GM23338 (cell line): ENCODE results near the gene PAX5.

Experiments
- CREB1 ChIP-seq: fragments of 250-450 bp; sonication (Bioruptor Pico); IDR thresholded peaks from 2 replicates; pipeline ENCODE4 v1.5.0; 2020; ENCODE audit warnings: low read depth, mild to moderate bottlenecking, moderate library complexity
- EZH2 ChIP-seq: fragments of 200-600 bp; sonication (generic); IDR thresholded peaks from one replicate; pipeline ENCODE4 v1.8.0; 2017; ENCODE audit warnings: antibody characterized with exemption, mild to moderate bottlenecking, low read depth; ENCODE audit not compliant: unreplicated experiment
- EZH2phosphoT487 ChIP-seq: fragments of 200-600 bp; sonication (generic); IDR thresholded peaks from one replicate; pipeline ENCODE4 v1.8.1; 2018; ENCODE audit warnings: antibody characterized with exemption; ENCODE audit not compliant: unreplicated experiment
- JUNB ChIP-seq: IDR thresholded peaks from one replicate; pipeline ENCODE4 v1.6.1; 2016; ENCODE audit warnings: antibody characterized with exemption; ENCODE audit not compliant: unreplicated experiment
- NANOG ChIP-seq: IDR thresholded peaks from 2 replicates; pipeline ENCODE4 v1.6.1; 2016; ENCODE audit warnings: antibody characterized with exemption, borderline replicate concordance
- POLR2AphosphoS5 ChIP-seq: IDR thresholded peaks from 2 replicates; pipeline ENCODE4 v1.6.1; 2016; ENCODE audit warnings: antibody characterized with exemption, low read depth
- STAT1 ChIP-seq: IDR thresholded peaks from one replicate; pipeline ENCODE4 v1.6.1; 2016; ENCODE audit warnings: antibody characterized with exemption; ENCODE audit not compliant: unreplicated experiment
- ZNF114 ChIP-seq: fragments of 250-450 bp; sonication (Bioruptor Pico); IDR thresholded peaks from 2 replicates; pipeline ENCODE4 v1.5.0; 2020; ENCODE audit warnings: mild to moderate bottlenecking, moderate library complexity
- ZNF331 ChIP-seq: fragments of 250-450 bp; sonication (Bioruptor Pico); IDR thresholded peaks from 2 replicates; pipeline ENCODE4 v1.5.0; 2020; ENCODE audit warnings: low read depth, mild to moderate bottlenecking, moderate library complexity
- TF ChIP-seq, protein P1 (sequence below), 2 experiments: fragments of 200-600 bp in 1 of 2; sonication (generic) in 1 of 2; conservative IDR thresholded peaks; 2 replicates each; pipeline versions ENCODE4 v1.5.1 to v1.6.1; 2016 to 2017; ENCODE audit warnings: antibody characterized with exemption in 2 of 2, low read depth in 2 of 2, mild to moderate bottlenecking in 2 of 2, moderate library complexity in 1 of 2
- TF ChIP-seq, protein P2 (sequence below): IDR thresholded peaks from one replicate; pipeline ENCODE4 v1.6.1; 2018; ENCODE audit warnings: antibody characterized with exemption; ENCODE audit not compliant: unreplicated experiment
- TF ChIP-seq, protein P3 (sequence below): IDR thresholded peaks from 2 replicates; pipeline ENCODE4 v1.6.1; 2016; ENCODE audit warnings: antibody characterized with exemption
- TF ChIP-seq, protein P4 (sequence below): fragments of 250-450 bp; sonication (Bioruptor Pico); IDR thresholded peaks from 2 replicates; pipeline ENCODE4 v1.5.0; 2020; ENCODE audit warnings: mild to moderate bottlenecking, moderate library complexity

DNA sequence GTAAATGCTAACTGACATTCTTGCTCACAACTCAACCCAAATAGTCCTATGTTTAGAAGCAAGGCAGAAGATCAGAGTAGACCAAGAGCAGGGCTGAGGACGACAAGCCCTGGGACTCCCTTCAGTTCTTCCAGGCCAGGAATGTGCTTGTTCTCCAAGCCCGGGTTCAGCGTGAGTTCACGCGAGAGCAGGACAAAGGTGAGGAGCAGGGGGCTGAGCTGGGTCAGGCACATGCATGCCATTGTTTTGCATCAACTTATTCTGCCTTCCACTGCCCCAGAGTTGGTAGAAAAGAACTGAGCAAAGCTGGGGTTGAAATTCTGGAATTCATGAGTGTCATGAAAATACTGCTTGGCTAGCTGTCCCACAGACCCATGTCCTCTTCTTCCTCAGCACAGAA, 206.5 kb downstream of the PAX5 start:
- TF ChIP-seq POLR2AphosphoS5 (no peak), JUNB (no peak), EZH2 (no peak), EZH2phosphoT487 (no peak), ZNF114 (CRISPR knock-in tag) (no peak), CREB1 (CRISPR knock-in tag) (no peak), STAT1 (no peak), ZNF331 (CRISPR knock-in tag) (no peak), NANOG (no peak)
- TF ChIP-seq, protein P1, sequence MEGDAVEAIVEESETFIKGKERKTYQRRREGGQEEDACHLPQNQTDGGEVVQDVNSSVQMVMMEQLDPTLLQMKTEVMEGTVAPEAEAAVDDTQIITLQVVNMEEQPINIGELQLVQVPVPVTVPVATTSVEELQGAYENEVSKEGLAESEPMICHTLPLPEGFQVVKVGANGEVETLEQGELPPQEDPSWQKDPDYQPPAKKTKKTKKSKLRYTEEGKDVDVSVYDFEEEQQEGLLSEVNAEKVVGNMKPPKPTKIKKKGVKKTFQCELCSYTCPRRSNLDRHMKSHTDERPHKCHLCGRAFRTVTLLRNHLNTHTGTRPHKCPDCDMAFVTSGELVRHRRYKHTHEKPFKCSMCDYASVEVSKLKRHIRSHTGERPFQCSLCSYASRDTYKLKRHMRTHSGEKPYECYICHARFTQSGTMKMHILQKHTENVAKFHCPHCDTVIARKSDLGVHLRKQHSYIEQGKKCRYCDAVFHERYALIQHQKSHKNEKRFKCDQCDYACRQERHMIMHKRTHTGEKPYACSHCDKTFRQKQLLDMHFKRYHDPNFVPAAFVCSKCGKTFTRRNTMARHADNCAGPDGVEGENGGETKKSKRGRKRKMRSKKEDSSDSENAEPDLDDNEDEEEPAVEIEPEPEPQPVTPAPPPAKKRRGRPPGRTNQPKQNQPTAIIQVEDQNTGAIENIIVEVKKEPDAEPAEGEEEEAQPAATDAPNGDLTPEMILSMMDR (conservative IDR thresholded peaks at IDR 0.05; ENCODE audit: low read depth in 2 of 2): no peak
- TF ChIP-seq, protein P2, sequence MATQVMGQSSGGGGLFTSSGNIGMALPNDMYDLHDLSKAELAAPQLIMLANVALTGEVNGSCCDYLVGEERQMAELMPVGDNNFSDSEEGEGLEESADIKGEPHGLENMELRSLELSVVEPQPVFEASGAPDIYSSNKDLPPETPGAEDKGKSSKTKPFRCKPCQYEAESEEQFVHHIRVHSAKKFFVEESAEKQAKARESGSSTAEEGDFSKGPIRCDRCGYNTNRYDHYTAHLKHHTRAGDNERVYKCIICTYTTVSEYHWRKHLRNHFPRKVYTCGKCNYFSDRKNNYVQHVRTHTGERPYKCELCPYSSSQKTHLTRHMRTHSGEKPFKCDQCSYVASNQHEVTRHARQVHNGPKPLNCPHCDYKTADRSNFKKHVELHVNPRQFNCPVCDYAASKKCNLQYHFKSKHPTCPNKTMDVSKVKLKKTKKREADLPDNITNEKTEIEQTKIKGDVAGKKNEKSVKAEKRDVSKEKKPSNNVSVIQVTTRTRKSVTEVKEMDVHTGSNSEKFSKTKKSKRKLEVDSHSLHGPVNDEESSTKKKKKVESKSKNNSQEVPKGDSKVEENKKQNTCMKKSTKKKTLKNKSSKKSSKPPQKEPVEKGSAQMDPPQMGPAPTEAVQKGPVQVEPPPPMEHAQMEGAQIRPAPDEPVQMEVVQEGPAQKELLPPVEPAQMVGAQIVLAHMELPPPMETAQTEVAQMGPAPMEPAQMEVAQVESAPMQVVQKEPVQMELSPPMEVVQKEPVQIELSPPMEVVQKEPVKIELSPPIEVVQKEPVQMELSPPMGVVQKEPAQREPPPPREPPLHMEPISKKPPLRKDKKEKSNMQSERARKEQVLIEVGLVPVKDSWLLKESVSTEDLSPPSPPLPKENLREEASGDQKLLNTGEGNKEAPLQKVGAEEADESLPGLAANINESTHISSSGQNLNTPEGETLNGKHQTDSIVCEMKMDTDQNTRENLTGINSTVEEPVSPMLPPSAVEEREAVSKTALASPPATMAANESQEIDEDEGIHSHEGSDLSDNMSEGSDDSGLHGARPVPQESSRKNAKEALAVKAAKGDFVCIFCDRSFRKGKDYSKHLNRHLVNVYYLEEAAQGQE: no peak
- TF ChIP-seq, protein P3, sequence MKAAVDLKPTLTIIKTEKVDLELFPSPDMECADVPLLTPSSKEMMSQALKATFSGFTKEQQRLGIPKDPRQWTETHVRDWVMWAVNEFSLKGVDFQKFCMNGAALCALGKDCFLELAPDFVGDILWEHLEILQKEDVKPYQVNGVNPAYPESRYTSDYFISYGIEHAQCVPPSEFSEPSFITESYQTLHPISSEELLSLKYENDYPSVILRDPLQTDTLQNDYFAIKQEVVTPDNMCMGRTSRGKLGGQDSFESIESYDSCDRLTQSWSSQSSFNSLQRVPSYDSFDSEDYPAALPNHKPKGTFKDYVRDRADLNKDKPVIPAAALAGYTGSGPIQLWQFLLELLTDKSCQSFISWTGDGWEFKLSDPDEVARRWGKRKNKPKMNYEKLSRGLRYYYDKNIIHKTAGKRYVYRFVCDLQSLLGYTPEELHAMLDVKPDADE: no peak
- TF ChIP-seq, protein P4, sequence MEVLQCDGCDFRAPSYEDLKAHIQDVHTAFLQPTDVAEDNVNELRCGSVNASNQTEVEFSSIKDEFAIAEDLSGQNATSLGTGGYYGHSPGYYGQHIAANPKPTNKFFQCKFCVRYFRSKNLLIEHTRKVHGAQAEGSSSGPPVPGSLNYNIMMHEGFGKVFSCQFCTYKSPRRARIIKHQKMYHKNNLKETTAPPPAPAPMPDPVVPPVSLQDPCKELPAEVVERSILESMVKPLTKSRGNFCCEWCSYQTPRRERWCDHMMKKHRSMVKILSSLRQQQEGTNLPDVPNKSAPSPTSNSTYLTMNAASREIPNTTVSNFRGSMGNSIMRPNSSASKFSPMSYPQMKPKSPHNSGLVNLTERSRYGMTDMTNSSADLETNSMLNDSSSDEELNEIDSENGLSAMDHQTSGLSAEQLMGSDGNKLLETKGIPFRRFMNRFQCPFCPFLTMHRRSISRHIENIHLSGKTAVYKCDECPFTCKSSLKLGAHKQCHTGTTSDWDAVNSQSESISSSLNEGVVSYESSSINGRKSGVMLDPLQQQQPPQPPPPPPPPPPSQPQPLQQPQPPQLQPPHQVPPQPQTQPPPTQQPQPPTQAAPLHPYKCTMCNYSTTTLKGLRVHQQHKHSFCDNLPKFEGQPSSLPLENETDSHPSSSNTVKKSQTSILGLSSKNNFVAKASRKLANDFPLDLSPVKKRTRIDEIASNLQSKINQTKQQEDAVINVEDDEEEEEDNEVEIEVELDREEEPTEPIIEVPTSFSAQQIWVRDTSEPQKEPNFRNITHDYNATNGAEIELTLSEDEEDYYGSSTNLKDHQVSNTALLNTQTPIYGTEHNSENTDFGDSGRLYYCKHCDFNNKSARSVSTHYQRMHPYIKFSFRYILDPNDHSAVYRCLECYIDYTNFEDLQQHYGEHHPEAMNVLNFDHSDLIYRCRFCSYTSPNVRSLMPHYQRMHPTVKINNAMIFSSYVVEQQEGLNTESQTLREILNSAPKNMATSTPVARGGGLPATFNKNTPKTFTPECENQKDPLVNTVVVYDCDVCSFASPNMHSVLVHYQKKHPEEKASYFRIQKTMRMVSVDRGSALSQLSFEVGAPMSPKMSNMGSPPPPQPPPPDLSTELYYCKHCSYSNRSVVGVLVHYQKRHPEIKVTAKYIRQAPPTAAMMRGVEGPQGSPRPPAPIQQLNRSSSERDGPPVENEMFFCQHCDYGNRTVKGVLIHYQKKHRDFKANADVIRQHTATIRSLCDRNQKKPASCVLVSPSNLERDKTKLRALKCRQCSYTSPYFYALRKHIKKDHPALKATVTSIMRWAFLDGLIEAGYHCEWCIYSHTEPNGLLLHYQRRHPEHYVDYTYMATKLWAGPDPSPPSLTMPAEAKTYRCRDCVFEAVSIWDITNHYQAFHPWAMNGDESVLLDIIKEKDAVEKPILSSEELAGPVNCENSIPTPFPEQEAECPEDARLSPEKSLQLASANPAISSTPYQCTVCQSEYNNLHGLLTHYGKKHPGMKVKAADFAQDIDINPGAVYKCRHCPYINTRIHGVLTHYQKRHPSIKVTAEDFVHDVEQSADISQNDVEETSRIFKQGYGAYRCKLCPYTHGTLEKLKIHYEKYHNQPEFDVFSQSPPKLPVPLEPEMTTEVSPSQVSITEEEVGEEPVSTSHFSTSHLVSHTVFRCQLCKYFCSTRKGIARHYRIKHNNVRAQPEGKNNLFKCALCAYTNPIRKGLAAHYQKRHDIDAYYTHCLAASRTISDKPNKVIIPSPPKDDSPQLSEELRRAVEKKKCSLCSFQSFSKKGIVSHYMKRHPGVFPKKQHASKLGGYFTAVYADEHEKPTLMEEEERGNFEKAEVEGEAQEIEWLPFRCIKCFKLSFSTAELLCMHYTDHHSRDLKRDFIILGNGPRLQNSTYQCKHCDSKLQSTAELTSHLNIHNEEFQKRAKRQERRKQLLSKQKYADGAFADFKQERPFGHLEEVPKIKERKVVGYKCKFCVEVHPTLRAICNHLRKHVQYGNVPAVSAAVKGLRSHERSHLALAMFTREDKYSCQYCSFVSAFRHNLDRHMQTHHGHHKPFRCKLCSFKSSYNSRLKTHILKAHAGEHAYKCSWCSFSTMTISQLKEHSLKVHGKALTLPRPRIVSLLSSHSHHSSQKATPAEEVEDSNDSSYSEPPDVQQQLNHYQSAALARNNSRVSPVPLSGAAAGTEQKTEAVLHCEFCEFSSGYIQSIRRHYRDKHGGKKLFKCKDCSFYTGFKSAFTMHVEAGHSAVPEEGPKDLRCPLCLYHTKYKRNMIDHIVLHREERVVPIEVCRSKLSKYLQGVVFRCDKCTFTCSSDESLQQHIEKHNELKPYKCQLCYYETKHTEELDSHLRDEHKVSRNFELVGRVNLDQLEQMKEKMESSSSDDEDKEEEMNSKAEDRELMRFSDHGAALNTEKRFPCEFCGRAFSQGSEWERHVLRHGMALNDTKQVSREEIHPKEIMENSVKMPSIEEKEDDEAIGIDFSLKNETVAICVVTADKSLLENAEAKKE (CRISPR knock-in tag): no peak
